CD14-positive monocyte (primary cell): Measurements from ENCODE around the gene TJP3. TPM values are rescaled to one million over a fixed set of nuclear protein-coding genes. Genes with fewer than 3 reads are reported as not detected.

ENCODE experiments used
- DNase-seq, 3 donors: peaks; one replicate each; pipeline ENCODE4 v3.0.0-alpha.2; 2011 to 2022
- H2AFZ ChIP-seq: 2 replicates; pipeline ENCODE4 v1.6.0; 2012; ENCODE audit warnings: mild to moderate bottlenecking, low read depth, low read length, inconsistent platforms; ENCODE audit not compliant: insufficient read depth, poor library complexity, severe bottlenecking
- H3K27ac ChIP-seq, 2 donors: 1 replicate in 1 of 2; 2 replicates in 1 of 2; pipeline ENCODE4 v1.5.1; 2012 to 2013; ENCODE audit warnings: low read length in 2 of 2, control low read depth in 1 of 2, inconsistent platforms in 1 of 2, low read depth in 1 of 2, mild to moderate bottlenecking in 1 of 2
- H3K27me3 ChIP-seq, 2 donors: one replicate each; pipeline versions ENCODE4 v1.6.0 to v1.6.1; 2011 to 2013; ENCODE audit warnings: low read length in 2 of 2; ENCODE audit not compliant: control insufficient read depth in 2 of 2, insufficient read depth in 2 of 2
- H3K36me3 ChIP-seq, 2 donors: replicated peaks in 1 of 2; 1 replicate in 1 of 2; 2 replicates in 1 of 2; pipeline versions ENCODE4 v1.5.1 to v1.6.1; 2012 to 2013; ENCODE audit warnings: low read length in 2 of 2, control low read depth in 1 of 2, inconsistent platforms in 1 of 2, mild to moderate bottlenecking in 1 of 2; ENCODE audit not compliant: insufficient read depth in 2 of 2, control insufficient read depth in 1 of 2
- H3K4me1 ChIP-seq, 2 donors: 1 replicate in 1 of 2; 2 replicates in 1 of 2; pipeline versions ENCODE4 v1.5.1 to v1.6.1; 2012 to 2013; ENCODE audit warnings: low read length in 2 of 2, control low read depth in 1 of 2, inconsistent platforms in 1 of 2, mild to moderate bottlenecking in 1 of 2, moderate library complexity in 1 of 2; ENCODE audit not compliant: insufficient read depth in 2 of 2, control insufficient read depth in 1 of 2
- H3K4me2 ChIP-seq: replicated peaks from 2 replicates; pipeline ENCODE3; 2012; ENCODE audit warnings: low read length, moderate library complexity, mild to moderate bottlenecking; ENCODE audit not compliant: poor library complexity, severe bottlenecking; ENCODE audit errors: extremely low read depth
- H3K4me3 ChIP-seq, 3 experiments: fragments of 200-600 bp in 1 of 3; sonication (generic) in 1 of 3; replicated peaks in 1 of 3; 1 replicate in 2 of 3; 2 replicates in 1 of 3; pipeline ENCODE4 v1.5.1; 2011 to 2013; ENCODE audit warnings: low read length in 3 of 3, mild to moderate bottlenecking in 3 of 3, control low read depth in 2 of 3, low read depth in 2 of 3, inconsistent platforms in 1 of 3, moderate library complexity in 1 of 3
- H3K79me2 ChIP-seq: 2 replicates; pipeline ENCODE4 v1.6.0; 2012; ENCODE audit warnings: mild to moderate bottlenecking, control low read depth, inconsistent platforms, low read length, moderate library complexity; ENCODE audit not compliant: insufficient read depth
- H3K9ac ChIP-seq: 2 replicates; pipeline ENCODE4 v1.6.0; 2017; ENCODE audit warnings: low read length, mild to moderate bottlenecking; ENCODE audit not compliant: insufficient read depth, poor library complexity, severe bottlenecking
- H3K9me3 ChIP-seq, 2 donors: replicated peaks in 1 of 2; 1 replicate in 1 of 2; 2 replicates in 1 of 2; pipeline versions ENCODE4 v1.5.1 to v1.6.1; 2012 to 2013; ENCODE audit warnings: low read length in 2 of 2, control low read depth in 1 of 2; ENCODE audit not compliant: control insufficient read depth in 1 of 2, insufficient read depth in 1 of 2
- H4K20me1 ChIP-seq: 2 replicates; pipeline ENCODE4 v1.6.0; 2012; ENCODE audit warnings: mild to moderate bottlenecking, low read length, control low read depth, moderate library complexity; ENCODE audit not compliant: insufficient read depth
- H3K27ac Mint-ChIP-seq, 7 donors: one replicate each; pipeline ENCODE4 v1.8.0; 2020; ENCODE audit warnings: mild to moderate bottlenecking in 7 of 7, mixed read lengths in 7 of 7, moderate library complexity in 6 of 7, inconsistent platforms in 2 of 7
- H3K27me3 Mint-ChIP-seq, 3 donors: one replicate each; pipeline ENCODE4 v1.8.0; 2021 to 2022; ENCODE audit warnings: low read depth in 3 of 3, mild to moderate bottlenecking in 3 of 3, mixed read lengths in 3 of 3, moderate library complexity in 3 of 3, inconsistent platforms in 1 of 3
- H3K36me3 Mint-ChIP-seq, 2 donors: one replicate each; pipeline ENCODE4 v1.8.0; 2020; ENCODE audit warnings: mixed read lengths in 2 of 2, inconsistent platforms in 1 of 2, mild to moderate bottlenecking in 1 of 2
- H3K4me1 Mint-ChIP-seq: one replicate; pipeline ENCODE4 v1.8.0; 2020; ENCODE audit warnings: mild to moderate bottlenecking, mixed read lengths
- H3K4me3 Mint-ChIP-seq, 2 donors: one replicate each; pipeline ENCODE4 v1.8.0; 2020; ENCODE audit warnings: mild to moderate bottlenecking in 2 of 2, mixed read lengths in 2 of 2, moderate library complexity in 1 of 2
- H3K9me3 Mint-ChIP-seq, 7 donors: one replicate each; pipeline ENCODE4 v1.8.0; 2020 to 2022; ENCODE audit warnings: mixed read lengths in 7 of 7, mild to moderate bottlenecking in 6 of 7, moderate library complexity in 6 of 7, inconsistent platforms in 2 of 7
- CTCF ChIP-seq: fragments of 200-600 bp; IDR thresholded peaks from one replicate; pipeline ENCODE4 v1.8.0; 2022; ENCODE audit warnings: antibody characterized with exemption, mild to moderate bottlenecking
- WGBS: methylation state at CpG from one replicate; pipeline ENCODE4 v1.1.5; 2013; ENCODE audit warnings: missing lambda C conversion rate; ENCODE audit not compliant: insufficient coverage; 5-methylcytosine and 5-hydroxymethylcytosine counted together
- intact Hi-C, 2 donors: fragments of 100-400 bp; cut with micrococcal nuclease; formaldehyde crosslinking; loops; one replicate each; pipeline versions ENCODE4 v1.15.0 to v1.15.1; 2023
- polyA plus RNA-seq, 3 donors: library from polyadenylated mRNA; depleted of rRNA in 1 of 3; unstranded in 2 of 3; stranded (reverse) in 1 of 3; fragments of 300-500 nt in 2 of 3; fragments of >200 nt in 1 of 3; fragmentation: Illumina TruSeq in 2 of 3; gene quantifications; 1 replicate in 2 of 3; 2 replicates in 1 of 3; pipeline ENCODE4 v1.2.3, GENCODE V29; 2012 to 2021

TJP3 gene
- polyA plus RNA-seq, 3 donors, result 0.01 TPM; not detected in 2

- no peak overlapping the region for H3K27ac Mint-ChIP-seq
- intact Hi-C loops, result no loop called here
- H3K79me2 ChIP-seq, result no peaks in the 10 kb centered on the region
Measured at GRCh38 chr19:3722443-3723109, 14.4 kb downstream of the TJP3 start.

GRCh38 chr19:3723110-3723488, 14.9 kb downstream of the TJP3 start:
- Histone ChIP-seq H3K27me3 (peaks cover 29 to 46% of the 10 kb centered on the region in 2 donors), H3K9ac (no peak overlapping the region), H2AFZ (no peak overlapping the region), H3K79me2 (no peaks in the 10 kb centered on the region), H3K36me3 (no peaks in the 10 kb centered on the region), H3K9me3 (peaks cover 9 to 14% of the 10 kb centered on the region in 2 donors), H4K20me1 (no peaks in the 10 kb centered on the region), H3K4me2 (no peak overlapping the region), H3K27ac (no peak overlapping the region), H3K4me1 (peaks cover 5 to 10% of the 10 kb centered on the region in 2 donors), H3K4me3 (no peak overlapping the region)
- no CpG with 5 or more reads among the region's 5 CpGs for WGBS
- H3K36me3 Mint-ChIP-seq, result peaks cover 2 to 3% of the 10 kb centered on the region in 2 donors
- peak overlapping the region in 1 of 2 donors; percentile 63 for H3K4me3 Mint-ChIP-seq
- DNase-seq, result no peak
- intact Hi-C loops, result no loop called here
- no peak overlapping the region for H3K27ac Mint-ChIP-seq
- peaks cover 46 to 75% (median 51%) of the 10 kb centered on the region in 3 donors for H3K27me3 Mint-ChIP-seq
- TF ChIP-seq CTCF, result no peak
- peaks cover 0 to 14% (median 11%) of the 10 kb centered on the region in 7 donors for H3K9me3 Mint-ChIP-seq
- H3K4me1 Mint-ChIP-seq, result peaks cover 3% of the 10 kb centered on the region

More at GRCh38 chr19:3722443-3723109, 14.4 kb downstream of the TJP3 start:
- peaks cover 2 to 3% of the 10 kb centered on the region in 2 donors for H3K36me3 Mint-ChIP-seq
- H3K27me3 Mint-ChIP-seq, result peaks cover 46 to 75% (median 54%) of the 10 kb centered on the region in 3 donors
- Histone ChIP-seq H3K36me3 (no peaks in the 10 kb centered on the region), H3K9ac (no peak overlapping the region), H3K4me3 (no peak overlapping the region), H3K27me3 (peaks cover 29 to 46% of the 10 kb centered on the region in 2 donors), H2AFZ (no peak overlapping the region), H3K9me3 (peaks cover 9 to 14% of the 10 kb centered on the region in 2 donors), H4K20me1 (no peaks in the 10 kb centered on the region), H3K27ac (no peak overlapping the region), H3K4me2 (no peak overlapping the region), H3K4me1 (peaks cover 5 to 10% of the 10 kb centered on the region in 2 donors)
- 16% methylated on average over 20 of the region's 30 CpGs for WGBS
- peaks cover 3% of the 10 kb centered on the region for H3K4me1 Mint-ChIP-seq
- DNase-seq, result no peak
- H3K9me3 Mint-ChIP-seq, result peaks cover 0 to 14% (median 11%) of the 10 kb centered on the region in 7 donors
- no peak for TF ChIP-seq CTCF
- H3K4me3 Mint-ChIP-seq, result peak overlapping the region in 1 of 2 donors; percentile 76
